ENCODE measurements around the gene MKX. TPM values are rescaled to one million over a fixed set of nuclear protein-coding genes. Genes with fewer than 3 reads are reported as not detected.

Gene MKX
- total and polyA plus RNA-seq, 4 donors = 2.6 to 6.6 (median 4.3) TPM

DNA sequence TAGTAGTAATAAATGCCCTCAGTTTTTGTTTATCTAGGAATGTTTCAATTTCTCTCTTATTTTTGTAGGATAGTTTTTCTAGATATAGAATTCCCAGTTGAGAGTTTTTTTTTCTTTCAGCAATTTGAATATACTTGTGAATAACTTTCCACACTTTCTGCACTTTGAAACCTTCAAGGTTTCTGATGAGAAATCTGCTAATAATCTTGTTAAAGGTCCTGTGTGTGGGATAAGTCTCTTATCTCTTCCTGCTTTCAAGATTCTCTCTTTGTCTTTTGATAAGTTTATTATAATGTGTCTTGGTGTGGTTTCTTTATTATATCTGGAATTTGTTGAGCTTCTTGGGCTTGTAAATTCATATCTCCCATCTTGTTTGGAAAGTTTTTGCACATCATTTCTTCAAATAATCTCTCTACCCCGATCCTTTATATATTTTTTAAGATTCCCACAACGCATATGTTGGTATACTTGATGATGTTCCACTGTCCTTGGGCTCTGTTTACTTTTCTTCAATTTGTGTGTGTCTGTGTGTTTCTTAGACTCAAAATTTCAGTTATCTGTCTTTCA, 103.5 kb downstream of the MKX start:
- Histone ChIP-seq H3K9me3 (ENCODE audit: control insufficient read depth, low read length) (no peaks in the 10 kb centered on the region), H3K4me3 (ENCODE audit: low read length in 2 of 2) (no peak overlapping the region), H3K27ac (ENCODE audit: low read depth in 1 of 2, low read length in 2 of 2) (no peak overlapping the region), H3K27me3 (ENCODE audit: control insufficient read depth in 1 of 2, insufficient read depth in 2 of 2, low read length in 1 of 2) (no peaks in the 10 kb centered on the region), H3K4me1 (ENCODE audit: control insufficient read depth in 1 of 2, insufficient read depth in 2 of 2, low read length in 2 of 2) (peaks cover 0 to 2% of the 10 kb centered on the region in 2 donors), H3K36me3 (ENCODE audit: control insufficient read depth in 1 of 2, insufficient read depth in 2 of 2, low read length in 1 of 2) (no peaks in the 10 kb centered on the region)
- 96% methylated on average over 2 of the region's 2 CpGs for WGBS, 2 donors
- no peak for ATAC-seq (ENCODE audit: low FRiP score)
- DNase-seq = no peak
- intact Hi-C loops (cut with DNase I) = no loop called here

DNA sequence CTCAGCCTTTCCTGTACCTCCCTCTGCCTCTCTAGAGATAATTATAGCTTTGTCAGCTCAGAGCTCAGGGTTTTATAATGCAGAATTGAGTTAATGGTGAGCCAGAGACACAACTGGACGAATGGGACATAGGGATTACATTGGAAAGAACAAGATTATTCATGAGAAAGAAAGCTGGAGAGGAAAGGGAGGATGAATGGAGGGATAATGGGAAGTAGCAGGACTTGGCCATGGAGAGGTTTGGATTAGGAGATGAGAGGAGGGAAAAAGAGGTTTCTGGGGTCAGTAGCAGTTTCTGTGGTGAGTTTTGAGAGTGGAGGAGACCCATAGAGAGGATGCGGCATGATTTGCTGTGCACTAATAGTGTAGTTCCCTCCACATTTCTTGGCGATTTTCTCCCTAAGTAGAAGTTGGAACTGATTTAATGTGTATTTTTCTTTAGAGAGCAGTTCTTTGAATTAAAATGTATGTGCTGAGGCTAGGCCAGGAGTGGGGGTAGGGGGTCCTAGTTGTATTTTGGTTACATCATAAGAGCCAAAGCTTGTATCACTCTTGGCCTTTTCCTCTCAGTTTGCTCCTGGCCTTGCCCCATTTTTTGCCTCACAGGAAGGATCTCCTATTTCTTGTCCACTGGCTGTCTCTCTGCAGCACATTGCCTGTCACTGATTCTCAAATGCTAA, 107.4 kb downstream of the MKX start:
- Histone ChIP-seq H3K27ac (ENCODE audit: low read depth in 1 of 2, low read length in 2 of 2) (no peak overlapping the region), H3K9me3 (ENCODE audit: control insufficient read depth, low read length) (no peaks in the 10 kb centered on the region), H3K4me1 (ENCODE audit: control insufficient read depth in 1 of 2, insufficient read depth in 2 of 2, low read length in 2 of 2) (no peaks in the 10 kb centered on the region), H3K4me3 (ENCODE audit: low read length in 2 of 2) (no peak overlapping the region), H3K27me3 (ENCODE audit: control insufficient read depth in 1 of 2, insufficient read depth in 2 of 2, low read length in 1 of 2) (no peaks in the 10 kb centered on the region), H3K36me3 (ENCODE audit: control insufficient read depth in 1 of 2, insufficient read depth in 2 of 2, low read length in 1 of 2) (no peaks in the 10 kb centered on the region)
- intact Hi-C loops (cut with DNase I) = no loop called here
- WGBS, 2 donors = 87% methylated on average over 3 of the region's 3 CpGs
- DNase-seq (no peak), ATAC-seq (ENCODE audit: low FRiP score) (no peak)

DNA sequence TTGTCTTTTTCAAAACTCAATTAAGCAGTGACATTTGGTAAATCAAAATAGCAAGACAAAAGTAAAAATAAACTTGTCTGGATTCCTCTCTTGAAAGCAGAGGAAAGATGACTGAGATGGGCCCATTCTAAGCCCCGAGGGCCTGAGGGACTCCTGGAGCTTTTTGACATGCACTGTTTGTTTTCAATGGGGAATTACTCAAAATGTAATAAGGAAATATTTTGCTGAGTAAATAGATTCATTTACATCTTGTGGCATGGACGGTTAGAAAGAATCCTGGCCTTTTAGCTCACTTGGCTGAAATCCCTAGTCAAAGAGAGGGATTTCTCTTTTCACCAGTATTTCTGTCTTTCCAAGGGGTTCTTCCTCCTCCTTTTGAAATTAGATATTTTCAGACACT, 108.0 kb downstream of the MKX start:
- no peaks in the 10 kb centered on the region for H3K27me3 ChIP-seq (ENCODE audit: control insufficient read depth in 1 of 2, insufficient read depth in 2 of 2, low read length in 1 of 2)
- H3K9me3 ChIP-seq (ENCODE audit: control insufficient read depth, low read length) = no peaks in the 10 kb centered on the region
- no peaks in the 10 kb centered on the region for H3K36me3 ChIP-seq (ENCODE audit: control insufficient read depth in 1 of 2, insufficient read depth in 2 of 2, low read length in 1 of 2)
- no peak overlapping the region for H3K4me3 ChIP-seq (ENCODE audit: low read length in 2 of 2)
- ATAC-seq (ENCODE audit: low FRiP score) (no peak), DNase-seq (no peak)
- intact Hi-C loops (cut with DNase I) = no loop called here
- no peak overlapping the region for H3K27ac ChIP-seq (ENCODE audit: low read depth in 1 of 2, low read length in 2 of 2)
- WGBS, 2 donors = 61 to 73% methylated on average over 2 of the region's 2 CpGs
- no peaks in the 10 kb centered on the region for H3K4me1 ChIP-seq (ENCODE audit: control insufficient read depth in 1 of 2, insufficient read depth in 2 of 2, low read length in 2 of 2)

DNA sequence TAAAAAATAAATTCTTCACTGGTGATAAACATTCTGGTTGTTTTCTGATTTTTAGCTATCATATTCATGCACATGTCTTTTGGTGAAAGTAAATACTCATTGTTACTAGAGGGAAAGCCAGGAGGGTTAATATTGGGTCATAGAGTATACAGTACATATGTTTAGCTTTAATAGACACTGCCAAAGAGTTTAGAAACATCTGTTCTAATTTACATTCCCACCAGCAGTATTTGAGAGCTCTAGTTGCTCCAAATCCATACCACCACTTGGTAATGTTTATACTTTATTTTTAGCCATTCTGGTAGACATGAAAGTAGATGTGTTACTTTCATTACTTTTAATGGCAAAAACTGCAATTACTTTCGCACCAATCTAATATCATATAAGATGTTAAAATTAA, 108.8 kb downstream of the MKX start:
- no peak for DNase-seq
- Histone ChIP-seq H3K9me3 (ENCODE audit: control insufficient read depth, low read length) (no peaks in the 10 kb centered on the region), H3K4me3 (ENCODE audit: low read length in 2 of 2) (no peak overlapping the region), H3K4me1 (ENCODE audit: control insufficient read depth in 1 of 2, insufficient read depth in 2 of 2, low read length in 2 of 2) (no peaks in the 10 kb centered on the region), H3K27me3 (ENCODE audit: control insufficient read depth in 1 of 2, insufficient read depth in 2 of 2, low read length in 1 of 2) (no peaks in the 10 kb centered on the region), H3K36me3 (ENCODE audit: control insufficient read depth in 1 of 2, insufficient read depth in 2 of 2, low read length in 1 of 2) (no peaks in the 10 kb centered on the region), H3K27ac (ENCODE audit: low read depth in 1 of 2, low read length in 2 of 2) (no peak overlapping the region)
- intact Hi-C loops (cut with DNase I) = no loop called here
- no peak for ATAC-seq (ENCODE audit: low FRiP score)
- 94 to 97% methylated on average over 1 of the region's 1 CpG for WGBS, 2 donors

DNA sequence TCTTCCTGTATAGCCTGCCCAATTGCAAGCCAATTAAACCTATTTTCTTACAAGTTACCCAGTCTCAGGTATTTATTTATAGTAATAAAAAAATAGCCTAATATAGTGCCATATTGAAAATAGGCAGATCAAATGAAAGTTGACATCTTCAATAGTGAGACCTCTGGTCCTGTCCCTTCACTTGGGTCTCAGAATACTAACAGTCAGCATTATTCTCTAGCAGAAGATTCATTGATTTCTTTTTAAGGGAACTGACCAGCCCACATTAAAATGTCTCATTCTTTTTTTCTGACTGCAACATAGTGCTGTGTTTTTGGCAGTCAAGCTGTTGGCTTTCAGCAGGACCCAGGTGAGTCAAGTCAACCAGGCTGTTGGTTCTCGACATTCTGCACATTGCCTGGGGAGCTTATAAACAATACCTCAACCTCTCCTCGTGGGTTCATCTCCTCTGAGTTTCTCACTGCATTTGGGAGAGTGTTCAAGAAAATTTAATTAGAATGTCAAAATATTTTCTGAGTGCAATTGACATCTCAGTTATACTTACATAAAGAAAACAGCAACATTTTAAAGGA, 109.8 kb downstream of the MKX start:
- intact Hi-C loops (cut with DNase I) = no loop called here
- Histone ChIP-seq H3K27ac (ENCODE audit: low read depth in 1 of 2, low read length in 2 of 2) (no peak overlapping the region), H3K27me3 (ENCODE audit: control insufficient read depth in 1 of 2, insufficient read depth in 2 of 2, low read length in 1 of 2) (no peaks in the 10 kb centered on the region), H3K4me1 (ENCODE audit: control insufficient read depth in 1 of 2, insufficient read depth in 2 of 2, low read length in 2 of 2) (no peaks in the 10 kb centered on the region), H3K36me3 (ENCODE audit: control insufficient read depth in 1 of 2, insufficient read depth in 2 of 2, low read length in 1 of 2) (no peaks in the 10 kb centered on the region), H3K4me3 (ENCODE audit: low read length in 2 of 2) (no peak overlapping the region), H3K9me3 (ENCODE audit: control insufficient read depth, low read length) (no peaks in the 10 kb centered on the region)
- no peak for ATAC-seq (ENCODE audit: low FRiP score)
- WGBS, 2 donors = 74 to 76% methylated on average over 2 of the region's 2 CpGs
- DNase-seq = no peak

DNA sequence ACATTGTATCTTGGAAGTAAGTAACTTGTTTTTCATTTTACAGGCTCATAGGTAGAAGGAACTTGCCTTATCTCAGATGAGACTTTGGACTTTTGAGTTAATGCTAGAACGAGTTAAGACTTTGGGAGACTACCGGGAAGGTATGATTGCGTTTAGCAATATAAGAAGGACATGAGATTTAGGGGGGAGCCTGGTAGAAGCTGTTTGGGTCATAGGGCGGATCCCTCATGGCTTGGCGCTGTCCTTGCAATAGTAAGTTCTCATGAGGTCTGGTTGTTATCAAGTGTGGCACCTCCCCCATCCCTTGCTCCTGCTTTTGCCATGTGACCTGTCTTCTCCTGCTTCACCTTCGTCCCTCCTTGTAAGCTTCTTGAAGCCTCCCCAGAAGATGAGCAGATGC, 110.3 kb downstream of the MKX start:
- Histone ChIP-seq H3K36me3 (ENCODE audit: control insufficient read depth in 1 of 2, insufficient read depth in 2 of 2, low read length in 1 of 2) (no peaks in the 10 kb centered on the region), H3K4me3 (ENCODE audit: low read length in 2 of 2) (no peak overlapping the region), H3K27ac (ENCODE audit: low read depth in 1 of 2, low read length in 2 of 2) (no peak overlapping the region), H3K9me3 (ENCODE audit: control insufficient read depth, low read length) (no peaks in the 10 kb centered on the region), H3K4me1 (ENCODE audit: control insufficient read depth in 1 of 2, insufficient read depth in 2 of 2, low read length in 2 of 2) (no peaks in the 10 kb centered on the region), H3K27me3 (ENCODE audit: control insufficient read depth in 1 of 2, insufficient read depth in 2 of 2, low read length in 1 of 2) (no peaks in the 10 kb centered on the region)
- intact Hi-C loops (cut with DNase I) = no loop called here
- DNase-seq (no peak), ATAC-seq (ENCODE audit: low FRiP score) (no peak)
- 94 to 95% methylated on average over 6 of the region's 6 CpGs for WGBS, 2 donors

DNA sequence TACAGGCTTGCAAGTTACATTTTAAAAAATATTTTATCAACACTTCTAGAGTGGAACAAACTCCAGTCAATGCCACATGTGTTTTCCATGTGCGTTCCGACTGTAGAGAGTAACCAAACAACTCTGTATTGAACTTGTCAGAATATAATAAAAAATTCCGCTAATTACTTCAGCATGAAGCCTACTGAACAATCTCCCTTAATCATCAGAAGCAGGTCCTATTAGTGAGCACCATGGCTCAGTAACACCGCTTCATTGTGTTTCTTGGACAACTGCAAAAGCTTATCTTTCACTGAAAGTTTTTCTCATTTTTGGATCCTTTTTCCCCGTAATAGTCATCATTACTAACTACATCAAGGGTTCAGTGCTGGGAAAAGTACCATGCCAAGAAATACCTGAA, 117.0 kb downstream of the MKX start:
- Histone ChIP-seq H3K27ac (ENCODE audit: low read depth in 1 of 2, low read length in 2 of 2) (no peak overlapping the region), H3K27me3 (ENCODE audit: control insufficient read depth in 1 of 2, insufficient read depth in 2 of 2, low read length in 1 of 2) (no peaks in the 10 kb centered on the region), H3K4me3 (ENCODE audit: low read length in 2 of 2) (no peak overlapping the region), H3K9me3 (ENCODE audit: control insufficient read depth, low read length) (no peaks in the 10 kb centered on the region), H3K4me1 (ENCODE audit: control insufficient read depth in 1 of 2, insufficient read depth in 2 of 2, low read length in 2 of 2) (peaks cover 2 to 3% of the 10 kb centered on the region in 2 donors), H3K36me3 (ENCODE audit: control insufficient read depth in 1 of 2, insufficient read depth in 2 of 2, low read length in 1 of 2) (no peaks in the 10 kb centered on the region)
- 42 to 45% methylated on average over 5 of the region's 5 CpGs for WGBS, 2 donors
- DNase-seq = no peak
- ATAC-seq (ENCODE audit: low FRiP score) = no peak
- intact Hi-C loops (cut with DNase I) = no loop called here

DNA sequence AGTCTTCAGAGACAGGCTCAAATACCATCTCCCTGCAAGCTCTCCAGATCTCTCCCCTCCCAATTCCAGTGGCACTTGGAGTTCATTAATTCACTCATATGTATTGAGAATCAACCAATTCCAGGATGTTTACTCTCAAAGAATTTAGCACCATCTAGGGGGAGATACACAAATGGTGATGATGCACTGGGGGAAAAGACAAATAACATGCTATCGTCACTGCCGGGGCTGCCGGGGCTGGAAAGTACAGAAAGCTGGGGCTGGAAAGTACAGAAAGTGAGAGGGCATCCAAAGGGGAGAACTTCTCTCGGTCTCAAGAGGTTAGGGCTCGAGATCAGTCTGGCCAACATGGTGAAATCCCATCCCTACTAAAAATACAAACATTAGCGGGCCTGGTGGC, 118.7 kb downstream of the MKX start:
- ATAC-seq (ENCODE audit: low FRiP score) (no peak), DNase-seq (no peak)
- H3K36me3 ChIP-seq (ENCODE audit: control insufficient read depth in 1 of 2, insufficient read depth in 2 of 2, low read length in 1 of 2) = no peaks in the 10 kb centered on the region
- H3K27me3 ChIP-seq (ENCODE audit: control insufficient read depth in 1 of 2, insufficient read depth in 2 of 2, low read length in 1 of 2) = no peaks in the 10 kb centered on the region
- H3K27ac ChIP-seq (ENCODE audit: low read depth in 1 of 2, low read length in 2 of 2) = no peak overlapping the region
- intact Hi-C loops (cut with DNase I) = no loop called here
- H3K4me1 ChIP-seq (ENCODE audit: control insufficient read depth in 1 of 2, insufficient read depth in 2 of 2, low read length in 2 of 2) = peaks cover 2 to 3% of the 10 kb centered on the region in 2 donors
- H3K4me3 ChIP-seq (ENCODE audit: low read length in 2 of 2) = no peak overlapping the region
- 95 to 96% methylated on average over 6 of the region's 6 CpGs for WGBS, 2 donors
- no peaks in the 10 kb centered on the region for H3K9me3 ChIP-seq (ENCODE audit: control insufficient read depth, low read length)

Data from aorta (tissue), 5 donors.